Fibroblast of pulmonary artery (primary cell): Measurements from ENCODE around the gene SNED1.

Experiments used
- DNase-seq: peaks from one replicate; pipeline ENCODE4 v3.0.0-alpha.2; 2010; ENCODE audit warnings: low read depth
- H3K4me3 ChIP-seq: replicated peaks from 2 replicates; pipeline ENCODE4 v1.5.1; 2011; ENCODE audit warnings: low read depth, mild to moderate bottlenecking, control low read depth, low read length, moderate library complexity
- TF ChIP-seq, protein P1 (sequence below): IDR thresholded peaks from 2 replicates; pipeline ENCODE4 v1.5.1; 2011; ENCODE audit warnings: mild to moderate bottlenecking, control low read depth, low read length, inconsistent platforms; ENCODE audit errors: missing control alignments

SNED1 gene

DNA sequence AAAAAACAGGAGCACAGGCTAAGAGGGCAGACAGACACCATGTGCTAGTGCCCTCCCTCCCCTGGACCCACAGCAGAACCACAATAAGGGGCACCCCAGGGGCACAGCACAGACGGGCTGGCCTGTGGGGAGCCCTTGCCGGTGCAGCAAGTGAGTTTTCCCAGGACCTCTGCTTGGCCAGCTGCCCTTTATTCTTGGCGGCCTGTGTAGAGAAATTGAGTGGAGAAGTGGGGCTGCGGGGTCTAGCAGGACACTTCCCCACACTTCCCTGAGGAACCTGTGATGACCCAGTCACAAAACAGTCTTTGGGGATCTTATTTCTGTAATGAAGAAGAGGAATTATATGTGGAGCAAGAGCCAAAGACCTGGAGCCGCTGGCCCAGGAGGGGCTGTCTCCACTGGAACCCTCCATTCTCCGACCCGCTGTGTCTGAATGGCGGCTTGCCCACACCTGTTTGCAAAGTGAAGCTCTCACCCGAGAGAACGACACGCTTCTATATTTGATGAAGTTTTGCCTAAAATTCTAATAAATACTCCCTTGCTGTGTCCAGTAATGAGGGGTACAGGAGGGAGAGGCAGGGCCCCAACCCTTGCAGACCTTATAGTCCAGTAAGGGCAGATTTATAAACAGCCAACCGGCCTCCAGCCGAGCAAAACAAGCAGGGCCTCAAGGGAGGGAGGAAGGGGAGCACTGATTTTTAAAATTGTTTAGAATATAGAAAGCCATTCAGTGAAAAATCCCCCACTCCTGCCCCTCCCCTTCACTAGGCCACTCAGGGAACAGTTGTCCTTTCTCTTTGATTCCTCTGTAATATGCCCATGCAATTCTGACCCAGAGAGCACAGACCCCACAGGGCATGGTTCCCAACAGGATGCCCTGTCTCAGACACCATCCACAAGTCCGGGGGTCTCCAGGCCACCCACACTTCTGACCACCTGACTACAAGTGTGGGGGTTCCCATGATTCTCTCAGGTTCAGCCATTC, 44.7 kb upstream of the SNED1 start:
- TF ChIP-seq, protein P1, sequence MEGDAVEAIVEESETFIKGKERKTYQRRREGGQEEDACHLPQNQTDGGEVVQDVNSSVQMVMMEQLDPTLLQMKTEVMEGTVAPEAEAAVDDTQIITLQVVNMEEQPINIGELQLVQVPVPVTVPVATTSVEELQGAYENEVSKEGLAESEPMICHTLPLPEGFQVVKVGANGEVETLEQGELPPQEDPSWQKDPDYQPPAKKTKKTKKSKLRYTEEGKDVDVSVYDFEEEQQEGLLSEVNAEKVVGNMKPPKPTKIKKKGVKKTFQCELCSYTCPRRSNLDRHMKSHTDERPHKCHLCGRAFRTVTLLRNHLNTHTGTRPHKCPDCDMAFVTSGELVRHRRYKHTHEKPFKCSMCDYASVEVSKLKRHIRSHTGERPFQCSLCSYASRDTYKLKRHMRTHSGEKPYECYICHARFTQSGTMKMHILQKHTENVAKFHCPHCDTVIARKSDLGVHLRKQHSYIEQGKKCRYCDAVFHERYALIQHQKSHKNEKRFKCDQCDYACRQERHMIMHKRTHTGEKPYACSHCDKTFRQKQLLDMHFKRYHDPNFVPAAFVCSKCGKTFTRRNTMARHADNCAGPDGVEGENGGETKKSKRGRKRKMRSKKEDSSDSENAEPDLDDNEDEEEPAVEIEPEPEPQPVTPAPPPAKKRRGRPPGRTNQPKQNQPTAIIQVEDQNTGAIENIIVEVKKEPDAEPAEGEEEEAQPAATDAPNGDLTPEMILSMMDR: no peak
- no peak overlapping the region for H3K4me3 ChIP-seq
- DNase-seq: no peak

DNA sequence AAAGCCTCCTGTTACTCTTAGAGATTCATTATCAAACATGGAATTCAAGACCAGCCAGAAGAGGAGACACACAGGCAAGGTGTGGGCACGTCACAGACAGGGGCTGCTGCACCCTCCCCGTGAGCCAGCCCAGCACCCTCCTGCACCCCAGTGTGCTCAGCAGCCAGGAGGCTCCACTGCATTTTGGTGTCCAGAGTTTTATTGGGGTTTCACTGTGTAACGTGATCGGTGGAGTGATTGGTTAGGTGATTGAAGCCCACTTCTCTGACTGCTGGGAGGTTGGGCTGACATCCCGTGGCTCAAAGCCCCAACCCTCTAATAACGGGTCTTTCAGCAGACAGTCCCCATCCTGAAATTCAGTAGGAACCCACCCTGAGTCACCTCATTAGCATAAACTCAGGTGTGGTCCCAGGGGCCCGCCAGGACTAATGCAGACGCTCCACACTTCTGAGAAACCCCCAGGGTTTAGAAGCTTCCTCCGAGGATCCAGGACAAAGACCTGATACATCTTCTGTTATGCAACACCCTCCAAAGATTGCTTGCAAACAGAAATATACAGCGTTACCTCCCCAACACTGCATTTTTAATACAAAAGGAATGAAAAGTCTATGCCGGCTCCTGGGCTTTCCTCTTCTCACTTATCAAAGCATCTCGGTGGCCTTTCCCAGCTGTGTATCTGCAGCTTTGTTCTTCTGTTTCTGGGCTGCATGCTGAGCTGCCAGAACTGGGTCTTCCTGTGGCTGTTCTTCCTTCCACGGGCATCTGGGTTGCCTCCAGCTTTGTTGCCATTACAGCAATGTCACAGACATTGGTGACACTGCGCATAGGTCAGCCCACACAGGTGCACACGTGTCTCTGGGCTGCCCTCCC, 43.7 kb upstream of the SNED1 start:
- TF ChIP-seq, protein P1: no peak
- no peak overlapping the region for H3K4me3 ChIP-seq
- no peak for DNase-seq

DNA sequence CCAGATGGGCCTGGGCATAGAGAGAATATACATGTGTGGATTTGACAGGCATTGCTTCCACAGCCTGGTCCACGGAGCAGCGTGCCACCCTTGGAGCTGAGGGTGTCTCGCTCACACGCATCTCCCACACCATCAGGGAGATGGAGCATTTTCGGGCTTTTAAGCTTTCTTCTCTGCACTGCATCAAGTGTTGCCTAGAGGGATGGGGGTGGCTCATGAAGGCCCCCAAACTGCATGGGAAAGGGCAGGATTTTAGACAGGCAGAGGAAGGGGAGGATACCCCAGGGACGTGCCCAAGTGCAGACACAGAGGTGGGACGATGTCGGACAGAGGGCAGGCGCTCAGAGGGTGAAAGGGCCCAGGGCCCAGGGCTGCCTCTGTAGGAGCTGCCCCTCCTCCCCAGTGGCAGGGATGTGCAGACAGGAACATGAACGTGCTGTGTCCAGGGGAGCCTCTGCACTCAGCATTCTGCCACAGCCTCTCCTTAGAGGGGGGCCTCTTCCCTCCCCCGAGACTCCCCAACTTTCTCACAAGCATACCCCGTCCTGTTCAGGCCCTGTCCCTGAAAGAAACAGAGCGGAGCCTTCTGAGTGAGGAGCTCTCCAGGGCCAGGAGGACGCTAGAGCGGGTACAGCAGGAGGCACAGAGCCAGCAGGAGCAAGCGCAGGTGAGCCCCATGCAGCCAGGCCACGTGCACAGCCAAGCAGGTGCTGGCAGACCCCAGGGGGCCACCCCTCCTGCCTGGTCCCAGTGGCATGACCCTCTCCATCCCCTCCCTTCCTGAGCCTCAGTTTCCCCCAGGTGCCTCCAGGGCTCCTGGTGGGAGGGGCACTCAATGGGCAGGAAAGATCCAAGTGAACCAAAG, 42.9 kb upstream of the SNED1 start:
- no peak overlapping the region for H3K4me3 ChIP-seq
- no peak for DNase-seq
- TF ChIP-seq, protein P1: no peak

DNA sequence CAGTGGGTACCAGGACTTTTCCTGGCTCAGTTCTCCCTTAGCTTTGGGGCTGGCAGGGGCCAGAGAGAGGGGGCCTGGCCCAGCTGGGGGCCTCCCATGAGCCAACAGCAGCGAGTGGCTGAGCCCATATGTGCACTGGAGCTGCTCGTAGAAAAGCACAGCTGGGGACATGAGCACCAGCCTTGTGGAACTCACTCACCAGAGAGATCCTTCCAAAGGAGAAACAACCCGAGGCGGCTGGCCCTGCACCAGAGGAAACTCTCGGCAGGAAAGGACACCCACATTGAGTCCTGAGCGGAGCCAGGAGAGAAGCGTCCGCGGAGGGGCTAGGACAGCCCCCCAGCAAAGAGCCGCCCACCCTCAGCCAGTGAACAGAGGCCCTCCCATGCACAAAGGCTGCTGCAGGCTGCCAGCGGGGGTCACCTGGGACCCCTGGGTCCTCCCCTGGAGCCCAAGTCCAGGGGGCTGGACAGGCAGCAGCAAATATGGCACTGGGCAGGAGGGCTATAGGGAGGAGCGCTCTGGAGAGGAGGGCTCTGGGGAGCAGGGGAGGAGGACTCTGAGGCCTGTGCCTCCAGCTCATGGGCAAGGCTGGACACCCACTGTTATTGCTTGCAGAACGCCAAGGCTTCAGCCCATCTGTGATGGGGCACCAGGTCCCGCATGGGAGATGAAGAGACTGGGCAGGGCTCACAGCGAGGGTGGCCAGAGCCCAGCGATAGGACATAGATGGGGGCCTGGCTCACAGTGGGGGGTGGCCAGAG, 42.1 kb upstream of the SNED1 start:
- DNase-seq: no peak
- H3K4me3 ChIP-seq: no peak overlapping the region
- TF ChIP-seq, protein P1: no peak

DNA sequence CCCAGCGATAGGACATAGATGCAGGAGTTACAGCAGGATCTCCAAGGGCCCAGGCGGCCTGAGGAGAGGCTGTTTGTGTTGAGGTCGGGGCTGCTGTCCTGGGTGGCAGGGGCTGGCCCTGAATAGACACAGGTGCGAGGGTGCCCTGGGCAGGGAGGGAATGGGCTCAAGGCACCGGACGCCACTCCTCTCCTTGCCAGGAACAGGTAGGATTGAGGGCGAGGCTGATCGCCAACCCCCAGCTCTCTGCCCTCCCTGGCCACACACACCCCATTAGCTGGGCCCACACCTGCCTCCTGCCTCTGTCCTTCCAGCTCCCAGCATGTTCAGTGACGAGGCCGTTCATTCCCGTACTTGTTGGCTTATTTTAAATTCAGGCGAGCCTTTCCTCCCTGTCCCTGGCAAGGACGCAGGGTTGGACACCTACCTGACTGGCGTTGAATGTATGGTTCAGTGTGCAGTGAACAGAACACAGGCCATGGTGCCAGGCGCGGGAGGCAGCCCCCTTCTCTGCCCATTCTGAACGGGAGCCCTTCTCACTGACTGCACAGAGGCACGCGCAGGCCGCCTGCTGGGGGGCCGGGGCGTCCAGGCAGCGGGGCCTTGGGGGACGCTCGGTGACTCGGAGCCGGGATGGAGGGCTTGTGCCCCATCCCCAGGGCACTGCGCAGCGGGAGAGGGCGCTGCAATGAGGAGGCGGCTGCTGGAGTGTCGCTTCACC, 41.3 kb upstream of the SNED1 start:
- TF ChIP-seq, protein P1: no peak
- no peak for DNase-seq
- H3K4me3 ChIP-seq: no peak overlapping the region
